HG03575 (cell line): ENCODE measurements around the gene ONECUT2.
"Not testable (repeated sequence)": the region's sequence is repeated elsewhere in the genome, so short reads cannot be mapped to it uniquely, and the experiment has no call there.

ENCODE experiments used
- ATAC-seq: cut with Tn5 transposase; IDR thresholded peaks from one replicate; pipeline ENCODE4 v1.9.1; 2021; ENCODE audit not compliant: unreplicated experiment, insufficient number of reproducible peaks, low FRiP score; ENCODE audit errors: extremely low read depth

ONECUT2 gene

DNA sequence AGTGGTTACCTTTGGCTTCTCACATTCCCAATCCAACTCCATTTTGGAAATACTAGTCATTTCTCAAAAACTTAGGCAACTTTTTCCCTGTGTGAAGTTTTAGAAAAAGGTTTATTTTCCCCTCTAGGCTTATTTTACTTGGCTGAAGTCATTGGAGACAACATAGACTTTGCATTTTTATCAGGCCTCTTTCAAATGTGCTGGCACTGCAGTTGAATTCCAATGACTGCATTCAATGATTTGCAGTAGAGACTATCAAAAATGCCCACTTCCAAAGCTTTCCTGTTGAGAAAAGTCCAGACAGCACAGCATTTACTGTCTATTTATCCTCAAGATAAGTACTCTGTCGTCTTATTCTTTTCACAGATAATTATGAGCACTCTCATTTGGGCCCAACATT lies 70.1 kb downstream of the ONECUT2 start:
- no peak for ATAC-seq

DNA sequence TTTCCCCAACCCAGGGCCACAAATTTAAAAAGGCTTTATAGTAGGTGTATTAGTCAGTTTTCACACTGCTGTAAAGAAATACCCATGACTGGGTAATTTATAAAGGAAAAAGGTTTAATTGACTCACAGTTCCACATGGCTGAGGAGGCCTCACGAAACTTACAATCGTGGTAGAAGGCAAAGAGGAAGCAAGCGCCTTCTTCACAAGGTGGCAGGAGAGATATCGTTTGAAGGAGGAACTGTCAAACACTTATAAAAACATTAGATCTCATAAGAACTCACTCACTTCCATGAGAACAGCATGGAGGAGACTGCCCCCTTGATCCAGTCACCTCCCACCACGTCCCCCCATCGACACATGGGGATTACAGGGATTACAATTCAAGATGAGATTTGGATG lies 80.9 kb downstream of the ONECUT2 start:
- ATAC-seq = no peak

DNA sequence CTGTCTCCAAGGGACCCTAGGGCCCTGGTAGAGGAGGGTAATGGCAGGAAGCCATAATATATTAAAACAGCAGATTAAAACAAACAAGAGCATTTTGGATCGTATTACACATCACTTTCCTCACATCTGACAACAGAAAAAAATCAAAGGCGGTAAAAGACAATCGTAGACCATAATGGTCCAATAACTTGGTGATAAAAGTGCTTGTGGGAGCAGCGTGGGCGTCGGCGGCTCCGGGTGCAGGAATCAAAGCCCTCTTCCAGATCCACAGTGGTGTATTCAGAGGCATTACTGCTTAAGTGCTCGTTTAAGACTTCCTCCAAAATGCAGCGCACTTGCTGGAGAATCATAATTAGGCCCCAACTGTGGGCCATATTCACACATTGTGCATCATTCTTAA lies 83.4 kb downstream of the ONECUT2 start:
- no peak for ATAC-seq

DNA sequence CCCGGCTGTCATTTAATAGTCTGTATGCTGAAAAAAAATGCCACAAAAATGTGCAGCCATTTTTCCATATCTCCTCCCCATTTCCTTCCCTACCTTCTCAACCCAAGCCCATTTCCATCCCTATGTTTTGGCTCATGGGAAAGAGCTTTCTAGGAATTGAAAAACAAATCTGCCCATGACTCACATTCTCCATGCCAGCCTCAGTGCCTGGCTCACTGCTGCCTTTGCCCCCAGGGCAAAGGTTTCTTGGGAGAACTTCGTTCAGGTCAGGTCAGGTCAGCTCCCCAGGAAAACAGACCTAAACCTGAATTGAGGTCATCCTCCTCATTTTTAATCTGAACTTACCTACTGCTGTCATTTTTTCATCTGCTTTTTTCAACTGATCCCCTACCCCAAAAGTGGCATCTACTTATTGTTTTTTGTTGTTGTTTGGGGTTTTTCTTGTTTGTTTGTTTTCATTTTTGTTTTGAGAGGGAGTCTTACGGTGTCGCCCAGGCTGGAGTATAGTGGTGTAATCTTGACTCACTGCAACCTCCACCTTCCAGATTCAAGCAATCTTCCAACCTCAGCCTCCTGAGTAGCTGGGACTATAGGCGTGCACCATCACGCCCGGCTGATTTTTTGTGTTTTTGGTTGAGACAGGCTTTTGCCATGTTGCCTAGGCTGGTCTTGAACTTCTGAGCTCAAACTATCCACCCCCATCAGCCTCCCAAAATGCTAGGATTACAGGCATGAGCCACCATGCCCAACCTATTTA lies 84.7 kb downstream of the ONECUT2 start:
- no peak for ATAC-seq

DNA sequence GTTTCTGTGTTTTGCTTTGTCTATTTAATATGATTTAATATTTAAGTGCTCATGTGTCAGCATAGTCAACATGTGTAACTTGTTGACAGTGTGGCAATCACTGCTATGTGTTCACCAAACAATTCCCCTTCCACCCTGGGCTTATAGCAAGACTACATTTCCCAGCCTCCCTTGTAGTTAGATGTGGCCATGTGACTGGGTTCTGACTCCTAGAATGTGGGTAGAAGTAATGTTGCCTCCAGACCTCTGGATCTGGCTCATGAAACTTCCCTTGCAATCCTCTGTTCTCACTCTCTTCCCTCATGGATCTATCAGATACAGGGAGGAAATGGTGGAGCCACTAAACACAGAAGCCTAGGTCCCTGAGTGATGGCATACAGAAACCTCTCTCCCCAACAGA lies 87.2 kb downstream of the ONECUT2 start:
- ATAC-seq = not testable (repeated sequence)

DNA sequence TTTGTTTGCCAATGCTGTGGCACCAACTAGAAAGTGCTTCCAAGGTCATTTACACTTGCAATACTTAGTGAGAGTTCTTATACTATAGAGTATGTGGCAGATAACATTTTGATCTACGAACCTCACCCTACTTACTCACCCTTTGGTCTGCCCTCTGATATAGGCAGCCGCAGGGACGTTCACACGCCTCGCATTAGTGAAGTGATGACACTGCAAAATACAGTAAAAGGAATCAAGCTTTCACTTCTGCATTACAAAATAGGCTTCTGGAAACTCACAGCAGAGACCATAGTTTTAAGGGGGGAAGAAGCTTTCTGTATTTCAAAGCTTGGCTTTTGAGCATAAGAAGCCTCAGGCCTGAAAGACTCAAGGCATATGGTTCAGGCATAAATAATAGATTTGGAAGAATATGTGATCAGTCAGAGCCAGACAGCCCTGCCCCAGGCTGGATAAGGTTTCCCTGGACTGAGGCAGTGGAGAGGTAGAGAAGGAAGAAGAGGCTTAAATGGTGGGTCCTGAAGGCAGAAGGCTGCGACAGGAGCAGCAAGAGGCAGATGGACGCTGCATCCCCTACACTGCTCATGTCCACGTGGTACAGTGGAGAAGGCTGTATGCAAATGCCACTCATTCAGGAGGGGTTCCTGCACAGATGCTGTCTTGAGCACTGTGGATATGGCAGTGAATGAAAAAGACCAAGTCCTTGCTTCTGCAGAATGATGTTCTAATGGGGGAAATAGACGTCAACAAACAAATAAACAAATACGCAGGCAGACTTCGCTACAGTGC lies 88.2 kb downstream of the ONECUT2 start:
- no peak for ATAC-seq

DNA sequence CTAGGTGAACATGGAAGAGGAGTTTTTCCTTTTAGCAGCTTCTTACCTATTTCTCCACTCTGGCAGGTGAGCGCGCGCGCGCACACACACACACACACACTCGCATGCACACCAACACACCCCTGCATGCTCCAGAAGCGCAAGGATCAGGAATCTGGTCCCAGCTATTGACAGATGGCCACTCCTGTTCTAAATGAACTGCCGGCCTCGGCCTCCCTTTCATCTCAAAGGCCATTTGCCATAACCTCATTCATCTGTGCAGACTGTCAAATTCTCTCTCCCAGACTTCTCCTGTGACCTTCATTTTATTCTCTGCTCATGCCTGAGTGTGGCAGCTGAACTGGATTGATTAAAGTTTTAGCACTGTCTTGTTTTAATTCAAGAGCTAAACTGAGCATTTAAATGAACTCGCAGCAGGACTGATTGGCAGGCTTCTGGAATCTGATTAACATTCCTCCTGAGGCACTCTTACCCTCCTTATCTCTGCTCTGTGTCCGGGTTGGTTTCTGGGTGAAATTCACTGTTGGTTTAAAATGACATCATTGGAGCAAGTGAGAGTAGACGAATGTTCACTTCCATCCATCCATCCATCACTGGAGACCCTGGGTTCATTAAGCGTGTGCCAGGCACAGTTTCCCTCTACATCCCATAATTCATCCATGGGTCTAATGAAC lies 92.5 kb downstream of the ONECUT2 start:
- ATAC-seq = no peak

DNA sequence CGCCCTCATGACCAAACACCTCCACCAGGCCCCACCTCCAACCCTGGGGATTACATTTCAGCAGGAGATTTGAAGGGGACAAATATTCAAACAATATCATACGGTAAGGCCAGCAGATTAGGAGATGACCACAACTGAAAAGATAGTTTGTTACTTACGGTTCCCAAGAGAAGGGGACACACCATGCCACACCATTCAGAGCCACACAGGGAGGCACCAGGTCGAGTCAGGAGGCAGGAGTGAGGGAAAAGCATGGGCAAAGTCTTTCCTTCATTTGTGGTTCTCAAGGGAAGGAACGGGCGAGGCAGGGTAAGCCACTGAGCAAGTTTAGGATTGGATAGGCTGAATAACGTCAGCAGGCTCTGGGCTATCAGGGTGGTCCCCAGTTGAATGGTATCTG lies 94.0 kb downstream of the ONECUT2 start:
- no peak for ATAC-seq

DNA sequence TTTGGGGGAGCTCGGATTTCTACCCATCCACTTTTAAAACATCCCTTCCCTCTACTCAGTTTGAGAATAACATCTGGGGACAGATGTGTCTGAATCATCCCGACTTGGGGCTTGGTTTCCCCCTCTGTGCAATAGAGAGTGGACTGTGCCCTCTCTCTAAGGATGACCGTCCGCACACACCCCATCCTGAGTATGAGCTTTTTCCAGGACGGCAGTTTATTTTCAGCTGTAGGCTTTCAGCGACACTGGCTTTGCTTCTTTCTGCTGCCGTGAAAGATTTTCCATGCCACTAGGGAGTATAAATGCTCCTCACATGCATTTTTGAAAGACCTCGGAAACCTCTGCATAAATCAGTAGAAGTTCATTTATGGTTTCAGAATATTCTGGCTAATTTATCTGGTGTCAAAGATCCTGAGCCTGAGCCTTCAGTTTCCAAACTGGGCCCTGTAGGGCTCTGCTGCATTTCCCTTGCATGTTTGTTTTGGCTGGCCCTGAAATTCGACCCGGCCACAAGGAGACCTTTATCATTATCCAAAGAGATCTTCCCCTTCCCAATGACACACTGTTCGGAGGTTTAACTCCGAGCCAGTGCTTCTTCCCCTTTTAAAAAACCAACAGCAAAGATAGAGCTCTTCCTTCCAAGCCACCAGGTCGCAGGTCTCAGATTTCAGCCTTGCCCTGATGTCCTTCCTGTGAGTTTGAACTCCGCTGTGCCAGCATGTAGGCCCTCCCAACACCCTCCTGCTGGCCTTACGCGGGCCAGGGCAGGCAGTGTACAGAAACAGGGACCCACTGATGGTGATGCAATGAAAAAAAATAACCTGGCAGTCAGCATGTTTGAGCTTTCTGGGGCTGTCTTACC lies 98.1 kb downstream of the ONECUT2 start:
- no peak for ATAC-seq

DNA sequence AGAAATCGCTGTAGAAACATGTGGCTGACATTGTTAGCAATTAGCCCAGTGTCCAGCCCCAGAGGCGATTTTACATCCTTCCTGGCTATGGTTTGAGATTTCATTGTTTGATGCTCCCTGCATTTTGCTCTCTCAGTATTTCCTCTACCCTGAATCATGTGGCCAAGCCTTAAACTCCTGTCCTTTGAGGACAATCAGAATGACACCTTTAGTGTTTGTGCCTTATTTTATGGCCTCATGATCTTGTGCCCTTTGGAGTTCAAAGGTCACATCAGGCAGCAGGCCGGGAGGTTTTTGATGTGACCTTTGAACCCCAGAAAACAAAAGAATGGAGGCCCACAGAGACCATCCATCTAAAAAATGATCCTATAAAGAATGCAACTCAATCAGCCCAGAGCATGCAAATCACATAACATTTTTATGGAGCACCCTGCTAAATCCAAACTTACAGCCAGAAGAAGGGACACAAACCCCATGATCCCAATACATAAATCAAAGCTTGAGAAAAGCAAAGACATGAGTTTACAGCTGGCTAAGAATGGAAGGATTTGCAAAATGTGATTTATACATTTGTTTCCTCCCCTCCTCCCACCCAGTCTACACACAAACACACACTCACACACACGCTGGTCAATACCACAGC lies 98.8 kb downstream of the ONECUT2 start:
- ATAC-seq = no peak

DNA sequence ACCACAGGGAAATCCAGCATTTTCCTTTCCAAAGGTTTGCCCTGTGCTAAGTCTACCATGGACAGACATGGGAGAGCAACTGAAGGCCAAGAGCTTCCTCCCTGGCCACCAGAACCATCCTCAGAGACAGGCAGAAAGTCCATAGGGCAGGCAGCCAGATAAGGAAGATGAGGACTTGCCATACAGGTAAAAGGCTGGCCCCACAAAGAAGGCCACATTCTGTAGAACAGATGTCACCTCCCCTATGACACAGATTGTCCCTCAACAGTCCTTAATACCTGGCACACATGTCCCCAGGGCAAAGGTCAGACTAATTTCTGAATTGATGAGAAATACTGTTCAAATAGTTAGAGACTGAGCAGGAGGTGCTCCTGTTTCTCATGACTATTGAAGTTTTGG lies 99.3 kb downstream of the ONECUT2 start:
- no peak for ATAC-seq

DNA sequence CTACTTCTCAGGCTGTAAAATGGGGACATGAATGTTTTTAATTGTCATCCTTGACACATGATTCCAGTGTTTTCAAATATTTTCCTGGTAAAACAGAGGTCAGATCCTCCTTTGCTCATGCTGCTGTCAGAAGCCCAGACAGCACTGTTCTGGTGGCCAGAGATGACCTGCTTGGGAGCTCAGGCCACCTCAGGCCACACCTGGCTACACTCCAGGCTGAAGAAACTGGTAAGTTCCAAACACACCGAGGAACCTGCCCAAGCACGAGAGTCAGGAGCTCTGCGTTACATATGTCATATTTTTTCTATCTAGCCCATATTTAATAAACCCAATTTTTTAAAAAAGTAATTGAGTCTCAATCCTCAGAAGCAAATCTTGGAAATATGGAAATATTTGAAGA lies 103.4 kb downstream of the ONECUT2 start:
- ATAC-seq = no peak

DNA sequence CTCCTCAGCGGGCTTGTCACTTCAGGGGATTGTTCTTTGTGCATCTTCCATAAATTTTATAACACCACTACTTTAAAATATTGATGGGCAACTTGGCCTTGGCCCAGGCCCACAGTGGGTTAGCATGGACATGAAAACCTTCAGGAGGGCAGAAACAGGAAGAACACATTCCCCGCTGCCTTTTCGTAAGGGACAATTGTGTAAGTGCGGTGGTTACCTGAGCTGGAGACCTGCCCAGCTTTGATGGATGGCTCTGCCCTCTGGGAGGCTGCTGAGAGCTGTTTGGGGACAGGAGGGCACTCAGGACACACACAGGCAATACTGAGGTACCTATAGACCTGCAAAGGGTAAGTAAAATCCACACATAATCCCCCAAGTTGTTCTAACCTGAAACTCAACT lies 104.5 kb downstream of the ONECUT2 start:
- no peak for ATAC-seq
